ENCODE data around the gene SPINT2. TPM values are rescaled to one million over a fixed set of nuclear protein-coding genes. Genes with fewer than 3 reads are reported as not detected.

Gene SPINT2
- total RNA-seq, 2 donors from 2014 or later, result 11.1 to 52.7 TPM

DNA sequence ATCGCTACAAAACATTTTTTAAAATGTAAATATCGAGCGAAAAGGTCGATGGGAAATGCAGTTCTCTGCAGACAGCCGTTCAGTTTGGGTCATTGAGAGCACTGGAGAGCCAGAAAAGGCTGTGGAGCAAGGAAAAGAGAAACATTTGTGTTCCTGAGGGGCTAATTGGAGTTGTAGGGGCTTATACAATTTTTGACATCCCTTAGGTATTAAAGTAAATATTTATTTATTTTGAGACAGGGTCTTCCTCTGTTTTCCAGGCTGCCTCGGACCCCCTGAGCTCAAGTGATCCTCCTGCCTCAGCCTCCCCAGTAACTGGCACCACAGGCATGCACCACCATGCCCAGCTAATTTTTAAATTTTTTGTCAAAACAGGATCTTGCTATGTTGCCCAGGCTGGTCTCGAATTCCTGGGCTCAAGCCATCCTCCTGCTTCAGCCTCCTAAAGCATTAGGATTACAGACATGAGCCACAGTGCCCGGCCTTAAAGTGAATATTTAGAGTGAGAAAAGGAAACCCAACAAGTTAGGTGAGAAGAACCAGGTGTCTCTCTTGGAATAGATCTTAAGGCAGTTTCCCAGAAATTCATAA is 52.2 kb downstream of the SPINT2 start:
- Histone ChIP-seq H3K9me3 (no peaks in the 10 kb centered on the region), H3K4me3 (peak overlapping the region; percentile 23 to 71), H3K4me1 (peaks cover 0 to 43% of the 10 kb centered on the region in 2 donors), H3K27me3 (no peaks in the 10 kb centered on the region), H3K36me3 (no peaks in the 10 kb centered on the region), H3K27ac (peak overlapping the region; percentile 82 to 87)
- TF ChIP-seq, protein P1, sequence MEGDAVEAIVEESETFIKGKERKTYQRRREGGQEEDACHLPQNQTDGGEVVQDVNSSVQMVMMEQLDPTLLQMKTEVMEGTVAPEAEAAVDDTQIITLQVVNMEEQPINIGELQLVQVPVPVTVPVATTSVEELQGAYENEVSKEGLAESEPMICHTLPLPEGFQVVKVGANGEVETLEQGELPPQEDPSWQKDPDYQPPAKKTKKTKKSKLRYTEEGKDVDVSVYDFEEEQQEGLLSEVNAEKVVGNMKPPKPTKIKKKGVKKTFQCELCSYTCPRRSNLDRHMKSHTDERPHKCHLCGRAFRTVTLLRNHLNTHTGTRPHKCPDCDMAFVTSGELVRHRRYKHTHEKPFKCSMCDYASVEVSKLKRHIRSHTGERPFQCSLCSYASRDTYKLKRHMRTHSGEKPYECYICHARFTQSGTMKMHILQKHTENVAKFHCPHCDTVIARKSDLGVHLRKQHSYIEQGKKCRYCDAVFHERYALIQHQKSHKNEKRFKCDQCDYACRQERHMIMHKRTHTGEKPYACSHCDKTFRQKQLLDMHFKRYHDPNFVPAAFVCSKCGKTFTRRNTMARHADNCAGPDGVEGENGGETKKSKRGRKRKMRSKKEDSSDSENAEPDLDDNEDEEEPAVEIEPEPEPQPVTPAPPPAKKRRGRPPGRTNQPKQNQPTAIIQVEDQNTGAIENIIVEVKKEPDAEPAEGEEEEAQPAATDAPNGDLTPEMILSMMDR (IDR thresholded peaks at IDR 0.05), result no peak
- DNase-seq (ENCODE audit: low spot score), result no peak

- TF ChIP-seq, protein P1 (IDR thresholded peaks at IDR 0.05), result no peak
- no peak overlapping the region for H3K4me3 ChIP-seq
- H3K36me3 ChIP-seq, result no peaks in the 10 kb centered on the region
- H3K9me3 ChIP-seq, result no peaks in the 10 kb centered on the region
- no peak for DNase-seq (ENCODE audit: low spot score)
- H3K27me3 ChIP-seq, result no peaks in the 10 kb centered on the region
- no peak overlapping the region for H3K27ac ChIP-seq
- peaks cover 0 to 49% of the 10 kb centered on the region in 2 donors for H3K4me1 ChIP-seq
Measured at GRCh38 chr19:38317104-38317612, 52.8 kb downstream of the SPINT2 start.

GRCh38 chr19:38318660-38319059 is 54.3 kb downstream of the SPINT2 start:
- Histone ChIP-seq H3K4me1 (peaks cover 0 to 50% of the 10 kb centered on the region in 2 donors), H3K4me3 (no peak overlapping the region), H3K9me3 (no peaks in the 10 kb centered on the region), H3K36me3 (no peaks in the 10 kb centered on the region), H3K27ac (peak overlapping the region; percentile 1 to 79), H3K27me3 (no peaks in the 10 kb centered on the region)
- no peak for DNase-seq (ENCODE audit: low spot score)
- TF ChIP-seq, protein P1 (IDR thresholded peaks at IDR 0.05), result no peak

- Histone ChIP-seq H3K4me3 (peak within 1 kb of the TSS; percentile 56 to 79), H3K27me3 (no peaks in the 10 kb centered on the region), H3K36me3 (no peaks in the 10 kb centered on the region), H3K27ac (peak within 1 kb of the TSS; percentile 58 to 79), H3K9me3 (no peaks in the 10 kb centered on the region), H3K4me1 (peaks cover 0 to 50% of the 10 kb centered on the region in 2 donors)
- no peak for DNase-seq (ENCODE audit: low spot score)
- TF ChIP-seq, protein P1 (IDR thresholded peaks at IDR 0.05), result no peak
Measured at GRCh38 chr19:38319421-38320258, 55.3 kb downstream of the SPINT2 start, which contains the start of gene KCNK6. TSS of gene KCNK6 (plus strand) at chr19:38319845. CDS start at chr19:38319951, 106 bp downstream.

DNA sequence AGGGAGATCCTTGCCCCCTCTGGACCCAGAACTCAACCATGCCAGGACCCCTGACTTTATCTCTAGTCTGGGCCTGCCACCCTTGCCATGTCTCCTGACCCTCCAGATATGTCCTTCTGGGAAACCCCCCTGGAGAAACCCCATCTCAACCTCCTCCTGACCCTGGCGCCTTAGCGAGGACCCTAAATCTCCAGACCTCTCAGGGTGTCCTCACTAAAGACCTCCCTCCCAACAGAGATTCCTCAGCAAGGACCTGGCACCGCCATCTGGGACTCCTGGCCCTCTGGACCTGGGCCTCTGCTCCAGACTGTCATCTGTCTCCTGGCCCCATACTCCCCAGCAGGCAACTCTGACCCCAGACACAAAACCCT is 56.6 kb downstream of the SPINT2 start:
- H3K36me3 ChIP-seq, result no peaks in the 10 kb centered on the region
- peaks cover 0 to 44% of the 10 kb centered on the region in 2 donors for H3K4me1 ChIP-seq
- TF ChIP-seq, protein P1 (IDR thresholded peaks at IDR 0.05), result no peak
- H3K4me3 ChIP-seq, result peak overlapping the region; percentile 56 to 79
- H3K27me3 ChIP-seq, result no peaks in the 10 kb centered on the region
- no peaks in the 10 kb centered on the region for H3K9me3 ChIP-seq
- DNase-seq (ENCODE audit: low spot score), result no peak
- peak overlapping the region; percentile 5 to 79 for H3K27ac ChIP-seq
